Inferior parietal cortex (tissue), 1 donor: ENCODE results near the gene HOXC12.

ENCODE experiments used
- DNase-seq: peaks from one replicate; pipeline ENCODE4 v3.0.0-alpha.2; 2016; ENCODE audit errors: extremely low spot score

The HOXC12 gene

GRCh38 chr12:53983950-53984572, 29.4 kb downstream of the HOXC12 start:
- DNase-seq, result no peak

GRCh38 chr12:53984901-53985691, 30.4 kb downstream of the HOXC12 start, which contains the start of gene HOXC10:
TSS of gene HOXC10 (plus strand) at chr12:53985146. CDS start at chr12:53985260, 114 bp downstream.
- DNase-seq, result peak; percentile 48

GRCh38 chr12:53985692-53985993, 30.9 kb downstream of the HOXC12 start:
- no peak for DNase-seq

GRCh38 chr12:53985994-53986685, 31.4 kb downstream of the HOXC12 start:
- no peak for DNase-seq

- no peak for DNase-seq
Observed at GRCh38 chr12:53986686-53987483, 32.2 kb downstream of the HOXC12 start.

- DNase-seq, result no peak
Observed at GRCh38 chr12:53987787-53988230, 33.1 kb downstream of the HOXC12 start.

- no peak for DNase-seq
Observed at GRCh38 chr12:53988541-53989226, 34.0 kb downstream of the HOXC12 start.

GRCh38 chr12:53989227-53990113, 34.8 kb downstream of the HOXC12 start:
- peak; percentile 24 for DNase-seq

GRCh38 chr12:53990311-53991076, 35.8 kb downstream of the HOXC12 start:
- no peak for DNase-seq

GRCh38 chr12:53991077-53991460, 36.4 kb downstream of the HOXC12 start:
- DNase-seq, result no peak

GRCh38 chr12:53992377-53992889, 37.7 kb downstream of the HOXC12 start:
- no peak for DNase-seq

- DNase-seq, result no peak
Observed at GRCh38 chr12:53993162-53994008, 38.7 kb downstream of the HOXC12 start.

GRCh38 chr12:53994009-53994263, 39.2 kb downstream of the HOXC12 start:
- no peak for DNase-seq

- DNase-seq, result no peak
Observed at GRCh38 chr12:53994264-53995001, 39.7 kb downstream of the HOXC12 start.

GRCh38 chr12:53995002-53995377, 40.3 kb downstream of the HOXC12 start:
- no peak for DNase-seq

- no peak for DNase-seq
Observed at GRCh38 chr12:53995378-53996239, 40.9 kb downstream of the HOXC12 start.
